Ureter (tissue), 1 donor: ENCODE data around the gene TKT. TPM values are rescaled to one million over a fixed set of nuclear protein-coding genes. Genes with fewer than 3 reads are reported as not detected.

Experiments used
- DNase-seq: peaks from one replicate; pipeline ENCODE4 v3.0.0-alpha.2; 2020; ENCODE audit warnings: low spot score
- total RNA-seq: library from RNA; stranded (reverse); gene quantifications from one replicate; pipeline ENCODE4 v1.2.4, GENCODE V29; 2023
- donor health status: DM: yes; HTN: yes; CAD: no.

Gene TKT
- total RNA-seq, 1 donor from 2014 or later: 194 TPM

GRCh38 chr3:53239800-53240199 lies 16.0 kb downstream of the TKT start:
- DNase-seq: no peak

- no peak for DNase-seq
Observed at GRCh38 chr3:53238886-53239285, 16.9 kb downstream of the TKT start.

- no peak for DNase-seq
Observed at GRCh38 chr3:53238051-53238850, 17.6 kb downstream of the TKT start.

- peak; percentile 73 for DNase-seq
Observed at GRCh38 chr3:53236112-53236841, 19.5 kb downstream of the TKT start.

GRCh38 chr3:53235545-53235944 lies 20.3 kb downstream of the TKT start:
- DNase-seq: no peak

- no peak for DNase-seq
Observed at GRCh38 chr3:53234841-53235232, 21.0 kb downstream of the TKT start.

- DNase-seq: no peak
Observed at GRCh38 chr3:53234130-53234840, 21.5 kb downstream of the TKT start.

GRCh38 chr3:53232641-53233377 lies 23.0 kb downstream of the TKT start:
- no peak for DNase-seq

GRCh38 chr3:53231532-53232511 lies 24.0 kb downstream of the TKT start:
- no peak for DNase-seq

- no peak for DNase-seq
Observed at GRCh38 chr3:53230789-53231188, 25.0 kb downstream of the TKT start.

GRCh38 chr3:53230041-53230621 lies 25.7 kb downstream of the TKT start:
- no peak for DNase-seq

GRCh38 chr3:53229606-53230005 lies 26.2 kb downstream of the TKT start:
- no peak for DNase-seq

GRCh38 chr3:53229171-53229570 lies 26.7 kb downstream of the TKT start:
- DNase-seq: no peak

- no peak for DNase-seq
Observed at GRCh38 chr3:53227993-53228885, 27.6 kb downstream of the TKT start.

- DNase-seq: no peak
Observed at GRCh38 chr3:53226841-53227407, 28.9 kb downstream of the TKT start.

- no peak for DNase-seq
Observed at GRCh38 chr3:53226142-53226840, 29.5 kb downstream of the TKT start.

- DNase-seq: no peak
Observed at GRCh38 chr3:53225651-53226050, 30.2 kb downstream of the TKT start.

GRCh38 chr3:53225181-53225580 lies 30.6 kb downstream of the TKT start:
- DNase-seq: no peak
